Activated CD4-positive, alpha-beta T cell treated with anti-CD3 and anti-CD28 coated beads, Interleukin-2, amount 10 ng/mL, durations not matched to agents 7 days and 5 days (primary cell): ENCODE results near the gene ARHGEF37. TPM values are rescaled to one million over a fixed set of nuclear protein-coding genes. Genes with fewer than 3 reads are reported as not detected.
"Not testable (repeated sequence)": the region's sequence is repeated elsewhere in the genome, so short reads cannot be mapped to it uniquely, and the experiment has no call there.

Source experiments
- CTCF ChIA-PET: fragments of 350-600 bp; sonication (Branson Sonifier 250); formaldehyde crosslinking; loops from one replicate; lab custom pipeline; 2021; ENCODE audit warnings: antibody characterized with exemption; lab: Charles Lee
- POLR2A ChIA-PET: fragments of 350-600 bp; sonication (Branson Sonifier 250); formaldehyde crosslinking; loops from one replicate; lab custom pipeline; 2021; ENCODE audit warnings: antibody characterized with exemption; lab: Charles Lee
- DNase-seq: peaks from one replicate; pipeline ENCODE4 v3.0.0-alpha.2; 2020
- H3K27ac Mint-ChIP-seq: one replicate; pipeline ENCODE4 v1.8.0; 2021; ENCODE audit warnings: mild to moderate bottlenecking, moderate library complexity, mixed read lengths
- H3K27me3 Mint-ChIP-seq: one replicate; pipeline ENCODE4 v1.8.0; 2021; ENCODE audit warnings: mixed read lengths
- H3K36me3 Mint-ChIP-seq: one replicate; pipeline ENCODE4 v1.8.0; 2021; ENCODE audit warnings: low read depth, mixed read lengths
- H3K4me1 Mint-ChIP-seq: one replicate; pipeline ENCODE4 v1.8.0; 2021; ENCODE audit warnings: mixed read lengths
- H3K4me3 Mint-ChIP-seq: one replicate; pipeline ENCODE4 v1.8.0; 2021; ENCODE audit warnings: mild to moderate bottlenecking, moderate library complexity, mixed read lengths
- H3K9me3 Mint-ChIP-seq: one replicate; pipeline ENCODE4 v1.8.0; 2021; ENCODE audit warnings: mixed read lengths
- total RNA-seq, 2 experiments: library from RNA; stranded (reverse); gene quantifications; one replicate each; pipeline ENCODE4 v1.2.3, GENCODE V29; 2021

Gene ARHGEF37
- total RNA-seq, 2 experiments from 2014 or later = 0.37 to 0.52 TPM

GRCh38 chr5:149664666-149665415 is 83.5 kb downstream of the ARHGEF37 start:
- H3K27me3 Mint-ChIP-seq = peaks cover 5% of the 10 kb centered on the region
- no peak overlapping the region for H3K4me3 Mint-ChIP-seq
- POLR2A ChIA-PET = no interaction called here
- no peak for DNase-seq
- peaks cover 9% of the 10 kb centered on the region for H3K9me3 Mint-ChIP-seq
- H3K27ac Mint-ChIP-seq = no peak overlapping the region
- H3K4me1 Mint-ChIP-seq = no peaks in the 10 kb centered on the region
- CTCF ChIA-PET = interaction anchor here (1.0 to 1.3 kb wide), 2 partner anchors 12 to 156 kb away, joined by 3 to 4 read pairs; no protein-coding TSS in a partner anchor
- no peaks in the 10 kb centered on the region for H3K36me3 Mint-ChIP-seq

DNA sequence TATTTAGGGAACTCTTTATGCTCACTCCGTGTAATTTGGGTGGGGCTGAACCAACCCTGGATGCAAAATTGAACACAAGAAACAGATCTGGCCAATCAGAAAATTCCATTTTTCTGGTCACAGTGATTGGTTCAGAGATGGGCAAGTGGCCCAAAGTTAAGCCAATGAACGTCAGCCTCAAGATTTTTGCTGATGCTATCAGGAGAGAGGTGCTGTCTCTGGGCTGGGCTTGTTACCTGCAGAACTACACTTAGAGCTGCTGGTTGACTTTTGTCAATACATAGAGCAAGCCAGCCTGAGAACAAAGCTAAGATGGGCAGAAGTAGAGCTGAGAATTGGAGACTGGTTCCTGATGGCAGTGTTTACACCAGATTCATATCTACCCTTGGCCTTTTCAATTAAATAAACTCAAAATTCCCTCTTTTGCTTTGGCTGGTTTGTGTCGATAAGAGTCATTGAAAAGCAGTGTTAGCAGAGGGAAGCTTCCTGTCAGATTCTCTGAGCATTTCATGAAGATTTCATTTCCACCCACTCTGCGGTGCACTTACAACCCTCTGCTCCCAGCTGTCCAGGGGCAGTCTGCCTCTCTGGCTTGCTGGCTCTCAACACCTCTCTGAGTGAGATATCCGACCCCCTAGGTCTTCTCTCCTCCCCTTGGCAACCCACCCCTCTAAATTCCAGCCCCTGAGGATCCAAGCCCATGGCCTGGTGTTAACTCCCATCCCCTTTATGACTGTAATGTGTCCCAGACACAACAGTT is 84.3 kb downstream of the ARHGEF37 start:
- ChIA-PET CTCF (interaction anchor here (1.0 to 1.5 kb wide), 2 partner anchors 79 to 155 kb away, joined by 3 read pairs; no protein-coding TSS in a partner anchor), POLR2A (no interaction called here)
- Mint-ChIP-seq H3K36me3 (no peaks in the 10 kb centered on the region), H3K9me3 (peaks cover 9% of the 10 kb centered on the region), H3K27me3 (peaks cover 5% of the 10 kb centered on the region), H3K4me3 (no peak overlapping the region), H3K27ac (no peak overlapping the region), H3K4me1 (no peaks in the 10 kb centered on the region)
- no peak for DNase-seq

GRCh38 chr5:149666212-149666852 is 85.0 kb downstream of the ARHGEF37 start:
- Mint-ChIP-seq H3K4me1 (no peaks in the 10 kb centered on the region), H3K36me3 (no peaks in the 10 kb centered on the region), H3K27me3 (peaks cover 5% of the 10 kb centered on the region), H3K4me3 (no peak overlapping the region), H3K9me3 (peaks cover 9% of the 10 kb centered on the region), H3K27ac (no peak overlapping the region)
- DNase-seq = no peak
- ChIA-PET CTCF (interaction anchor here (0.9 to 1.5 kb wide), 8 partner anchors 10 to 163 kb away, joined by 3 to 4 read pairs (median 3); no protein-coding TSS in a partner anchor), POLR2A (interaction anchor here (0.7 kb wide), 1 partner anchor 101 kb away, joined by 3 read pairs; no protein-coding TSS in a partner anchor)

- Mint-ChIP-seq H3K4me3 (no peak overlapping the region), H3K4me1 (no peaks in the 10 kb centered on the region), H3K27ac (no peak overlapping the region), H3K36me3 (no peaks in the 10 kb centered on the region), H3K9me3 (peaks cover 9% of the 10 kb centered on the region), H3K27me3 (peaks cover 5% of the 10 kb centered on the region)
- CTCF ChIA-PET = interaction anchor here (0.6 to 1.5 kb wide), 10 partner anchors 10 to 481 kb away, joined by 3 to 7 read pairs (median 3); no protein-coding TSS in a partner anchor
- POLR2A ChIA-PET = interaction anchor here (0.7 kb wide), 1 partner anchor 100 kb away, joined by 3 read pairs; no protein-coding TSS in a partner anchor
- peak; percentile 47 for DNase-seq
Observed at GRCh38 chr5:149667084-149667828, 86.0 kb downstream of the ARHGEF37 start.

DNA sequence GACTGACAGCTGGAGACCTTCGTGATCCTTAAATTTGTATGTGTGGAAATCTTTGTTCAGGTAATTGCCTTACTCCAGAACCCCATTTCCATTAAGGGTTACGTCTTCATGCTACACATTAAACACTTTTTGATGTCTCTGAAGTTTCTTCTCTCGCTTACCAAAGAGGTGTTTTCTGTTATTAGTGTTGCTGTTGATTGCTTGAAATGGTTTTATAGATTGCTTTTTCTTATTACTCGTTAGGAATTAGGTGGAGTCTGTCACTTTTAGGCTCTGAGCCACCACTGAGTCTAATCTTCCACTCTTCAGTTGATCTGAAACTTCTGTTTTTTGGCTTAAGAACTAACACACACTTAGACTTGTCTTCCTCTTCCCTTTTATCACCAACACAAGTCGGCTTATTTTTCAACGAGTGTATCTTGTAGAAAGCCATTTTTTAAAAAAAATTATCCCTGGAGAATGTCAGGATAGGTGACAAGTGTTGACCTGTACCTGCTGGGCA is 86.6 kb downstream of the ARHGEF37 start:
- H3K27ac Mint-ChIP-seq = no peak overlapping the region
- H3K9me3 Mint-ChIP-seq = peaks cover 9% of the 10 kb centered on the region

DNA sequence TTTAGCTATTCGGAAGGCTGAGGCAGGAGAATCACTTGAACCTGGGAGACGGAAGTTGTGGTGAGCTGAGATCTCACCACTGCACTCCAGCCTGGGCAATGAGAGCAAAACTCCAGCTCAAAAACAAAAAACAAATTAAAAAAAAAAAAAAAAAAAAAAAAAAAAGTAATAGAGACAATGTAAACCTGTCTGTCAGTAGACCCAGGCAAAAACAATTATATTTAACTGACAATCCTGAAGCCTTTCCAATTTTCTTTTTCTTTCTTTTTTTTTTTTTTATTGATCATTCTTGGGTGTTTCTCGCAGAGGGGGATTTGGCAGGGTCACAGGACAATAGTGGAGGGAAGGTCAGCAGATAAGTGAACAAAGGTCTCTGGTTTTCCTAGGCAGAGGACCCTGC is 88.0 kb downstream of the ARHGEF37 start:
- H3K27ac Mint-ChIP-seq, DNase-seq, CTCF ChIA-PET, POLR2A ChIA-PET, H3K4me1 Mint-ChIP-seq, H3K9me3 Mint-ChIP-seq, H3K36me3 Mint-ChIP-seq, H3K27me3 Mint-ChIP-seq, H3K4me3 Mint-ChIP-seq: not testable (repeated sequence)

More for the DNA sequence above, 86.6 kb downstream of the ARHGEF37 start:
- H3K4me3 Mint-ChIP-seq = no peak overlapping the region
- H3K4me1 Mint-ChIP-seq = no peaks in the 10 kb centered on the region
- ChIA-PET CTCF (interaction anchor here (1.0 to 1.5 kb wide), 3 partner anchors 9 to 13 kb away, joined by 3 to 7 read pairs (median 3); no protein-coding TSS in a partner anchor), POLR2A (no interaction called here)
- H3K27me3 Mint-ChIP-seq = peaks cover 5% of the 10 kb centered on the region
- no peak for DNase-seq
- no peaks in the 10 kb centered on the region for H3K36me3 Mint-ChIP-seq

DNA sequence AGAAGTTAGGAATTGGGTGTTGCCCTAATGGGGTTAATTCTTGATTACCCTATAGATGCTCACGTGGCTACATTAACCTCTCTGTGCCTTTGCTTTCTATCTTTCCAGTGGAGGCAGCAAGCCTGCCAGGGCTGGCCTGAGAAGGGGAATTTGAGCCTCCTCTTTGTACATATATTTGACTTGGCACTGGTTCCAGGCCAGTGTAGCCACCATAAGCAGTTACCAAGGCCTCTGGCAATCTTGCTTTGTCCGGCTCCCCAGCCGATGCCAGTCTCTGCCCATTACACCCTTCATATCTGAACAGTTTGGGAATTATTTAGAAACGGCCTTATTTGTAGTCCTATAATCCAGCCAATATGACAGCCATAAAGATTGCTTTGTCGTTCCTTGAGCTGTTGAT is 90.2 kb downstream of the ARHGEF37 start:
- H3K27ac Mint-ChIP-seq = no peak overlapping the region
- ChIA-PET POLR2A (no interaction called here), CTCF (no interaction called here)
- H3K4me3 Mint-ChIP-seq = no peak overlapping the region
- H3K27me3 Mint-ChIP-seq = peaks cover 5% of the 10 kb centered on the region
- H3K9me3 Mint-ChIP-seq = peaks cover 9% of the 10 kb centered on the region
- no peaks in the 10 kb centered on the region for H3K36me3 Mint-ChIP-seq
- no peak for DNase-seq
- no peaks in the 10 kb centered on the region for H3K4me1 Mint-ChIP-seq

- ChIA-PET POLR2A (no interaction called here), CTCF (no interaction called here)
- H3K27me3 Mint-ChIP-seq = peaks cover 5% of the 10 kb centered on the region
- H3K4me1 Mint-ChIP-seq = no peaks in the 10 kb centered on the region
- H3K4me3 Mint-ChIP-seq = no peak overlapping the region
- H3K27ac Mint-ChIP-seq = no peak overlapping the region
- H3K9me3 Mint-ChIP-seq = peaks cover 5% of the 10 kb centered on the region
- DNase-seq = no peak
- H3K36me3 Mint-ChIP-seq = no peaks in the 10 kb centered on the region
Observed at GRCh38 chr5:149672701-149673476, 91.6 kb downstream of the ARHGEF37 start.

DNA sequence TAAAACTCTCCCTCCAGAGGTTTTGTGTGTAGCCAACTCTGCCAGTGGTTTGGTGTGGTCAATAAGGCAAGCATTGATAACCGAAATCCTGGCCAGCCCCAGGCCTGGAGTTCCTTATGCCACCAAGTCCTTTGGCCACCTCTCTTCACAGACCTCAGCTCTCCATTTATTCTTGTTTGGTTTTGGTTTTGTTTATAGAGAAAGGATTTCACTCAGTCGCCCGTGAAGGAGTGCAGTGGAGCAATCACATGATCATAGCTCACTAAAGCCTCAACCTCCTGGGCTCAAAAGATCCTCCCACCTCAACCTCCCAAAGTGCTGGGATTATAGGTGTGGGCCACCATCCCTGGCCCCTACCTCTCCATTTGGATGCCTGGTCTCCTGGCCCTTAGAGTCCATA is 93.4 kb downstream of the ARHGEF37 start:
- Mint-ChIP-seq H3K27ac (no peak overlapping the region), H3K36me3 (no peaks in the 10 kb centered on the region), H3K4me3 (no peak overlapping the region), H3K27me3 (peaks cover 5% of the 10 kb centered on the region), H3K4me1 (no peaks in the 10 kb centered on the region), H3K9me3 (no peaks in the 10 kb centered on the region)
- ChIA-PET CTCF (no interaction called here), POLR2A (no interaction called here)
- DNase-seq = no peak

DNA sequence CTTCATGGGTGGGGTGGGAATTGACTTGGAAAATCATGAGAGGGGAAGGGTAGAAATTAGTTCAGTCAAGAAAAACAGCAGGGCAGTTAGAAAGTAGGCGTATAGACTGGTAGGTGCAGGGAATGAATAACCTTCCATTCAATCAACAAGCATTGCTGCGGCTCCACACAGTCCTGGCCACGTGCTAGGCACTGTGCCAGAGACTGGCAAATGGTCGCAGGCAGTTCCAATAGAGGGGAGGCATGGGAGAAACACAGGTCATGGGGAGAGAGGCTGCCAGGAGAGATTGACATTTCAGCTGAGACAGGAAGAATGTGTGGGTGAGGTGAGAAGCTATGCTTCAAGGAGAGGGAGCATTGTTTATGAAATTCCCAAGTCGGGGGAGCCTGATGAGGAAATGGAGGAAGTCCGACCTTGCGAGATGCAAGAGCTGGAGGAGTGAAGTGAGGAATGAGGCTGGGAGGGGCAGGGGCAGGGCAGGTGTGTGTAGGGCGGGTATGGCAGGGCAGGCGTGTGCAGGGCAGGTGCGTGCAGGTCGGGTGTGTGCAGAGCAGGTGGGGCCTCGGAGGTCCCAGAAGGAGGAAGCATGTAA is 94.4 kb downstream of the ARHGEF37 start:
- Mint-ChIP-seq H3K27ac (no peak overlapping the region), H3K9me3 (no peaks in the 10 kb centered on the region), H3K36me3 (no peaks in the 10 kb centered on the region), H3K4me1 (no peaks in the 10 kb centered on the region), H3K4me3 (no peak overlapping the region), H3K27me3 (peaks cover 5% of the 10 kb centered on the region)
- POLR2A ChIA-PET = no interaction called here
- DNase-seq = no peak
- CTCF ChIA-PET = no interaction called here

- DNase-seq = no peak
- no peaks in the 10 kb centered on the region for H3K36me3 Mint-ChIP-seq
- no peak overlapping the region for H3K4me3 Mint-ChIP-seq
- no peaks in the 10 kb centered on the region for H3K4me1 Mint-ChIP-seq
- CTCF ChIA-PET = interaction anchor here (1.5 kb wide), 1 partner anchor 10 kb away, joined by 7 read pairs; no protein-coding TSS in a partner anchor
- no peaks in the 10 kb centered on the region for H3K9me3 Mint-ChIP-seq
- H3K27ac Mint-ChIP-seq = no peak overlapping the region
- POLR2A ChIA-PET = no interaction called here
- H3K27me3 Mint-ChIP-seq = peaks cover 9% of the 10 kb centered on the region
Observed at GRCh38 chr5:149677731-149678130, 96.4 kb downstream of the ARHGEF37 start.
